Neural cell (in vitro differentiated cells): Measurements from ENCODE around the gene TMEM253. TPM values are rescaled to one million over a fixed set of nuclear protein-coding genes. Genes with fewer than 3 reads are reported as not detected.

Source experiments
- H2AFZ ChIP-seq: fragments of 200-600, 300-800 bp; sonication (generic), shearing (Covaris generic); 2 replicates; pipeline ENCODE4 v1.6.0; 2014; ENCODE audit warnings: low read depth, mild to moderate bottlenecking, antibody characterized with exemption, low read length, moderate library complexity
- H3F3A ChIP-seq: fragments of 200-600 bp; shearing (Covaris generic); 2 replicates; pipeline ENCODE4 v1.6.1; 2016; ENCODE audit warnings: mild to moderate bottlenecking, moderate library complexity, mixed read lengths, antibody characterized with exemption, low read length; ENCODE audit not compliant: insufficient read depth, poor library complexity, severe bottlenecking
- H3K27ac ChIP-seq: fragments of 200-600, 300-800 bp; sonication (generic), shearing (Covaris generic); 2 replicates; pipeline ENCODE4 v1.5.1; 2014; ENCODE audit warnings: mild to moderate bottlenecking, low read length, moderate library complexity
- H3K27me3 ChIP-seq: fragments of 300-800, 200-600 bp; sonication (generic), shearing (Covaris generic); 2 replicates; pipeline ENCODE4 v1.6.0; 2014; ENCODE audit warnings: mild to moderate bottlenecking, low read depth, low read length, moderate library complexity; ENCODE audit not compliant: insufficient read depth
- H3K36me3 ChIP-seq: fragments of 300-800, 200-600 bp; sonication (generic), shearing (Covaris generic); 2 replicates; pipeline ENCODE4 v1.5.1; 2014; ENCODE audit warnings: mild to moderate bottlenecking, antibody characterized with exemption, low read length, moderate library complexity; ENCODE audit not compliant: insufficient read depth
- H3K4me2 ChIP-seq: fragments of 300-800, 200-600 bp; sonication (generic), shearing (Covaris generic); 2 replicates; pipeline ENCODE4 v1.6.0; 2014; ENCODE audit warnings: mild to moderate bottlenecking, low read length
- H3K4me3 ChIP-seq: fragments of 300-800, 200-600 bp; sonication (generic), shearing (Covaris generic); 2 replicates; pipeline ENCODE4 v1.5.1; 2014; ENCODE audit warnings: mild to moderate bottlenecking, low read length, moderate library complexity
- H3K79me2 ChIP-seq: fragments of 200-600 bp; shearing (Covaris generic); replicated peaks from 2 replicates; pipeline ENCODE4 v1.6.0; 2014; ENCODE audit warnings: mild to moderate bottlenecking, low read length, moderate library complexity; ENCODE audit not compliant: insufficient read depth
- H3K9ac ChIP-seq: fragments of 300-800, 200-600 bp; sonication (generic), shearing (Covaris generic); 2 replicates; pipeline ENCODE4 v1.6.1; 2016; ENCODE audit warnings: mild to moderate bottlenecking, low read length, mixed read lengths
- H3K9me2 ChIP-seq: fragments of 200-600 bp; shearing (Covaris generic); 2 replicates; pipeline ENCODE4 v1.6.1; 2016; ENCODE audit warnings: mild to moderate bottlenecking, low read length, mixed read lengths; ENCODE audit not compliant: insufficient read depth
- H3K9me3 ChIP-seq: fragments of 200-600, 300-800 bp; sonication (generic), shearing (Covaris generic); 2 replicates; pipeline ENCODE4 v1.6.1; 2016; ENCODE audit warnings: mild to moderate bottlenecking, mixed run types, low read length, moderate library complexity, mixed read lengths
- H4K20me1 ChIP-seq: fragments of 200-600 bp; shearing (Covaris generic); 2 replicates; pipeline ENCODE4 v1.6.1; 2016; ENCODE audit warnings: mild to moderate bottlenecking, mixed run types; ENCODE audit not compliant: insufficient read depth
- CTCF ChIP-seq: fragments of 450-650 bp; IDR thresholded peaks from 2 replicates; pipeline ENCODE4 v1.5.1; 2014; ENCODE audit warnings: antibody characterized with exemption, mild to moderate bottlenecking, moderate library complexity; ENCODE audit not compliant: poor library complexity, severe bottlenecking
- EP300 ChIP-seq: fragments of 450-650 bp; conservative IDR thresholded peaks from 2 replicates; pipeline ENCODE4 v1.6.1; 2014; ENCODE audit warnings: antibody characterized with exemption, mild to moderate bottlenecking, moderate library complexity; ENCODE audit not compliant: poor library complexity, severe bottlenecking
- EZH2 ChIP-seq: fragments of 200-600, 300-800 bp; shearing (Covaris generic), sonication (generic); IDR thresholded peaks from 2 replicates; pipeline ENCODE4 v1.6.1; 2014; ENCODE audit warnings: antibody characterized with exemption, low read length, borderline replicate concordance, mild to moderate bottlenecking; ENCODE audit not compliant: insufficient read depth, poor library complexity, severe bottlenecking
- MXI1 ChIP-seq: fragments of 450-650 bp; conservative IDR thresholded peaks from 2 replicates; pipeline ENCODE4 v1.6.1; 2014; ENCODE audit warnings: antibody characterized with exemption, mild to moderate bottlenecking; ENCODE audit not compliant: poor library complexity, severe bottlenecking
- POLR2AphosphoS5 ChIP-seq: IDR thresholded peaks from 2 replicates; pipeline ENCODE4 v1.6.1; 2012
- RAD21 ChIP-seq: fragments of 450-650 bp; conservative IDR thresholded peaks from 2 replicates; pipeline ENCODE4 v1.6.1; 2014; ENCODE audit warnings: antibody characterized with exemption, mild to moderate bottlenecking, moderate library complexity
- REST ChIP-seq: IDR thresholded peaks from 2 replicates; pipeline ENCODE4 v1.6.1; 2012; ENCODE audit warnings: borderline replicate concordance
- SMC3 ChIP-seq: fragments of 450-650 bp; conservative IDR thresholded peaks from 2 replicates; pipeline ENCODE4 v1.6.1; 2014; ENCODE audit warnings: antibody characterized with exemption, mild to moderate bottlenecking, moderate library complexity; ENCODE audit not compliant: poor library complexity
- TAF1 ChIP-seq: IDR thresholded peaks from 2 replicates; pipeline ENCODE4 v1.6.1; 2012; ENCODE audit warnings: low read depth
- polyA plus RNA-seq: library from polyadenylated mRNA; depleted of rRNA; stranded (reverse); fragments of >200 nt; gene quantifications from 2 replicates; pipeline ENCODE4 v1.2.3, GENCODE V29; 2014

Gene TMEM253
- polyA plus RNA-seq, 1 donor from 2014 or later = 0.26 TPM

GRCh38 chr14:21061347-21061668 is 39.6 kb upstream of the TMEM253 start:
- Histone ChIP-seq H3K27me3 (no peaks in the 10 kb centered on the region), H3K79me2 (no peaks in the 10 kb centered on the region), H2AFZ (no peak overlapping the region), H3K36me3 (no peaks in the 10 kb centered on the region), H3K4me2 (no peak overlapping the region), H3K27ac (no peak overlapping the region), H3K9me3 (no peaks in the 10 kb centered on the region), H3K9ac (no peak overlapping the region), H4K20me1 (no peaks in the 10 kb centered on the region), H3F3A (no peaks in the 10 kb centered on the region), H3K9me2 (no peaks in the 10 kb centered on the region), H3K4me3 (no peak overlapping the region)
- TF ChIP-seq POLR2AphosphoS5 = no peak
- TF ChIP-seq SMC3 = no peak
- TF ChIP-seq REST = no peak
- TF ChIP-seq MXI1 = no peak
- TF ChIP-seq RAD21 = no peak
- TF ChIP-seq EZH2 = no peak
- no peak for TF ChIP-seq CTCF
- no peak for TF ChIP-seq TAF1
- no peak for TF ChIP-seq EP300

- Histone ChIP-seq H2AFZ (no peak overlapping the region), H3K9ac (no peak overlapping the region), H3K27ac (no peak overlapping the region), H3K36me3 (no peaks in the 10 kb centered on the region), H3K4me2 (no peak overlapping the region), H3K9me3 (no peaks in the 10 kb centered on the region), H3K9me2 (no peaks in the 10 kb centered on the region), H3F3A (peaks cover under 1% of the 10 kb centered on the region), H4K20me1 (no peaks in the 10 kb centered on the region), H3K27me3 (no peaks in the 10 kb centered on the region), H3K4me3 (no peak overlapping the region), H3K79me2 (no peaks in the 10 kb centered on the region)
- TF ChIP-seq RAD21 = no peak
These were observed 37.4 kb upstream of the TMEM253 start for GRCh38 chr14:21063479-21063878.

GRCh38 chr14:21066882-21067502 is 33.9 kb upstream of the TMEM253 start:
- TF ChIP-seq RAD21 (peak; percentile 57), CTCF (peak; percentile 55), POLR2AphosphoS5 (no peak), SMC3 (peak; percentile 58)
- Histone ChIP-seq H3K27me3 (no peaks in the 10 kb centered on the region), H3K79me2 (peaks cover 5% of the 10 kb centered on the region), H3F3A (peaks cover 4% of the 10 kb centered on the region), H3K36me3 (no peaks in the 10 kb centered on the region), H3K4me2 (no peak overlapping the region), H4K20me1 (no peaks in the 10 kb centered on the region), H3K27ac (no peak overlapping the region), H3K4me3 (no peak overlapping the region), H3K9ac (no peak overlapping the region), H3K9me2 (no peaks in the 10 kb centered on the region), H2AFZ (no peak overlapping the region), H3K9me3 (no peaks in the 10 kb centered on the region)
